Measurements from ENCODE around the gene CYP2W1. TPM values are rescaled to one million over a fixed set of nuclear protein-coding genes. Genes with fewer than 3 reads are reported as not detected.
A peak's percentile ranks its signal among the peaks of the same experiment; 100 is the strongest.
"Not testable (repeated sequence)": the region's sequence is repeated elsewhere in the genome, so short reads cannot be mapped to it uniquely, and the experiment has no call there.

CYP2W1 gene
- total and polyA plus RNA-seq, 11 donors, result not detected

- Histone ChIP-seq H3K4me3 (no peak overlapping the region), H3K9me3 (no peaks in the 10 kb centered on the region), H3K4me1 (peaks cover 0 to 42% (median 9%) of the 10 kb centered on the region in 12 donors), H3K27ac (no peak overlapping the region), H3K36me3 (no peaks in the 10 kb centered on the region), H3K27me3 (peaks cover 0 to 20% (median 8%) of the 10 kb centered on the region in 9 donors)
- intact Hi-C loops (cut with DNase I), result loop anchor here in 1 of 10 donors (10.0 kb wide), 1 partner anchor 53 kb away; no protein-coding TSS in a partner anchor
- TF ChIP-seq CTCF (IDR thresholded peaks at IDR 0.05) (no peak), POLR2A (IDR thresholded peaks at IDR 0.05) (no peak)
- ATAC-seq (peak in 1 of 4 donors; percentile 27), DNase-seq (peak in 3 of 5 donors; percentile 58 to 80 (median 62))
- 75 to 88% (median 82%) methylated on average over 19 to 32 of the region's 32 CpGs for WGBS, 4 donors
These were observed 25.4 kb upstream of the CYP2W1 start for GRCh38 chr7:957418-958220.

GRCh38 chr7:958221-959200 lies 24.5 kb upstream of the CYP2W1 start:
- H3K27me3 ChIP-seq, result peaks cover 0 to 11% (median 5%) of the 10 kb centered on the region in 9 donors
- WGBS, 4 donors, result 84 to 87% (median 86%) methylated on average over 30 to 36 of the region's 36 CpGs
- intact Hi-C loops (cut with DNase I), result loop anchor here in 1 of 10 donors (10.0 kb wide), 1 partner anchor 54 kb away; no protein-coding TSS in a partner anchor

GRCh38 chr7:959271-959670 lies 23.7 kb upstream of the CYP2W1 start:
- WGBS, 4 donors, result 78 to 81% (median 79%) methylated on average over 20 of the region's 20 CpGs
- Histone ChIP-seq H3K4me1 (peaks cover 0 to 46% (median 11%) of the 10 kb centered on the region in 12 donors), H3K9me3 (no peaks in the 10 kb centered on the region), H3K4me3 (no peak overlapping the region), H3K36me3 (no peaks in the 10 kb centered on the region), H3K27ac (no peak overlapping the region), H3K27me3 (peaks cover 0 to 7% (median 0%) of the 10 kb centered on the region in 9 donors)
- intact Hi-C loops (cut with DNase I), result loop anchor here in 1 of 10 donors (10.0 kb wide), 1 partner anchor 54 kb away; no protein-coding TSS in a partner anchor
- ATAC-seq, result no peak
- TF ChIP-seq CTCF (IDR thresholded peaks at IDR 0.05) (no peak), POLR2A (IDR thresholded peaks at IDR 0.05) (no peak)
- peak in 3 of 5 donors; percentile 10 to 39 (median 18) for DNase-seq

More at GRCh38 chr7:958221-959200, 24.5 kb upstream of the CYP2W1 start:
- no peak for ATAC-seq
- TF ChIP-seq POLR2A (IDR thresholded peaks at IDR 0.05), result no peak
- H3K9me3 ChIP-seq, result no peaks in the 10 kb centered on the region
- no peak overlapping the region for H3K27ac ChIP-seq
- no peak overlapping the region for H3K4me3 ChIP-seq
- DNase-seq, result peak in 3 of 5 donors; percentile 19 to 58 (median 26)
- H3K36me3 ChIP-seq, result no peaks in the 10 kb centered on the region
- H3K4me1 ChIP-seq, result peaks cover 0 to 42% (median 7%) of the 10 kb centered on the region in 12 donors

GRCh38 chr7:959740-960139 lies 23.2 kb upstream of the CYP2W1 start:
- WGBS, 4 donors, result 92 to 98% (median 96%) methylated on average over 10 of the region's 10 CpGs
- not testable (repeated sequence) for ATAC-seq

More at GRCh38 chr7:959740-960139, 23.2 kb upstream of the CYP2W1 start:
- H3K4me3 ChIP-seq, H3K36me3 ChIP-seq, H3K9me3 ChIP-seq, H3K27me3 ChIP-seq: not testable (repeated sequence)
- H3K4me1 ChIP-seq, result peaks cover 0 to 50% (median 16%) of the 10 kb centered on the region in 12 donors
- peak overlapping the region in 1 of 12 donors; percentile 60 for H3K27ac ChIP-seq
- DNase-seq, result peak in 2 of 5 donors; percentile 4 to 7
- intact Hi-C loops (cut with DNase I), result loop anchor here in 1 of 10 donors (10.0 kb wide), 1 partner anchor 55 kb away; no protein-coding TSS in a partner anchor
